Measurements from ENCODE around the gene ELN. TPM values are rescaled to one million over a fixed set of nuclear protein-coding genes. Genes with fewer than 3 reads are reported as not detected.
A peak's percentile ranks its signal among the peaks of the same experiment; 100 is the strongest.

Gene ELN
- total and polyA plus RNA-seq, 8 donors = 202 to 673 (median 229) TPM

DNA sequence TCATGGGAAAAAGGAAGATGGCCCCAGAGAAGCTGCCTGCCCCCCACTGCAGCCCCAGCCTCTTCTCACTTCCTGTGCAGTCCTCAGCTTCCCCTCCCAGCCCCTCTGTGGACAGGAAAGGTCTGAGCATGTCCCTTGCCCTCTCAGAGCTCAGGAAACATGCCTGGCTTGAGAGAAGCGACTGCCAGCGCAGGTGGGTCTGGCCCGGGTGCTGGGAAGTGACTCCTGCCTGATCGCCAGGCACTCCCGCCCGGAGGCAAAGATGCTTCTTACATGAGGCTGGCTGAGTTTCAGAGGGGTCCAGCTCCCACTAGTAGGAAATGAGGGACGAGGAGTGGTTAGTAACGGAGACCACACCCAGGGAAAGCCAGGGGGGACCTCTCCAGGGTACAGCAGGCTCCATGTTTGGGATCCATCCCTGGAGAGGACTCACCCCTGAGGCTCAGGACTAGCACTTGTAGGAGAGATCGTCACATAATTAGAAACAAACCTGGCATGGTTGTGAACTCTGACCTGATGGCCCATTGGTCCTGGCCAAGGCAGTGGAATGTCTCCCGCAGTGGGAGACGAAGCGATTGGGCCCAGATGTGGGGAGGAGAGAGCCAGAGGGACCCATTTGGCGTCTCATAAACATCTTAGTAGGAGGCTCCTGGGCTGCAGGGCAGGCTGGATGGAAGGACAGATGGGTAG is 12.3 kb downstream of the ELN start:
- intact Hi-C loops (cut with DNase I) = no loop called here
- Histone ChIP-seq H3K4me3 (no peak overlapping the region), H3K4me1 (no peaks in the 10 kb centered on the region), H3K9me3 (no peaks in the 10 kb centered on the region), H3K27me3 (no peaks in the 10 kb centered on the region), H3K36me3 (peaks cover 0 to 3% of the 10 kb centered on the region in 2 donors), H3K27ac (no peak overlapping the region)
- DNase-seq (peak in 1 of 4 donors; percentile 53), ATAC-seq (no peak)
- TF ChIP-seq, protein P1, sequence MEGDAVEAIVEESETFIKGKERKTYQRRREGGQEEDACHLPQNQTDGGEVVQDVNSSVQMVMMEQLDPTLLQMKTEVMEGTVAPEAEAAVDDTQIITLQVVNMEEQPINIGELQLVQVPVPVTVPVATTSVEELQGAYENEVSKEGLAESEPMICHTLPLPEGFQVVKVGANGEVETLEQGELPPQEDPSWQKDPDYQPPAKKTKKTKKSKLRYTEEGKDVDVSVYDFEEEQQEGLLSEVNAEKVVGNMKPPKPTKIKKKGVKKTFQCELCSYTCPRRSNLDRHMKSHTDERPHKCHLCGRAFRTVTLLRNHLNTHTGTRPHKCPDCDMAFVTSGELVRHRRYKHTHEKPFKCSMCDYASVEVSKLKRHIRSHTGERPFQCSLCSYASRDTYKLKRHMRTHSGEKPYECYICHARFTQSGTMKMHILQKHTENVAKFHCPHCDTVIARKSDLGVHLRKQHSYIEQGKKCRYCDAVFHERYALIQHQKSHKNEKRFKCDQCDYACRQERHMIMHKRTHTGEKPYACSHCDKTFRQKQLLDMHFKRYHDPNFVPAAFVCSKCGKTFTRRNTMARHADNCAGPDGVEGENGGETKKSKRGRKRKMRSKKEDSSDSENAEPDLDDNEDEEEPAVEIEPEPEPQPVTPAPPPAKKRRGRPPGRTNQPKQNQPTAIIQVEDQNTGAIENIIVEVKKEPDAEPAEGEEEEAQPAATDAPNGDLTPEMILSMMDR (IDR thresholded peaks at IDR 0.05) = no peak

DNA sequence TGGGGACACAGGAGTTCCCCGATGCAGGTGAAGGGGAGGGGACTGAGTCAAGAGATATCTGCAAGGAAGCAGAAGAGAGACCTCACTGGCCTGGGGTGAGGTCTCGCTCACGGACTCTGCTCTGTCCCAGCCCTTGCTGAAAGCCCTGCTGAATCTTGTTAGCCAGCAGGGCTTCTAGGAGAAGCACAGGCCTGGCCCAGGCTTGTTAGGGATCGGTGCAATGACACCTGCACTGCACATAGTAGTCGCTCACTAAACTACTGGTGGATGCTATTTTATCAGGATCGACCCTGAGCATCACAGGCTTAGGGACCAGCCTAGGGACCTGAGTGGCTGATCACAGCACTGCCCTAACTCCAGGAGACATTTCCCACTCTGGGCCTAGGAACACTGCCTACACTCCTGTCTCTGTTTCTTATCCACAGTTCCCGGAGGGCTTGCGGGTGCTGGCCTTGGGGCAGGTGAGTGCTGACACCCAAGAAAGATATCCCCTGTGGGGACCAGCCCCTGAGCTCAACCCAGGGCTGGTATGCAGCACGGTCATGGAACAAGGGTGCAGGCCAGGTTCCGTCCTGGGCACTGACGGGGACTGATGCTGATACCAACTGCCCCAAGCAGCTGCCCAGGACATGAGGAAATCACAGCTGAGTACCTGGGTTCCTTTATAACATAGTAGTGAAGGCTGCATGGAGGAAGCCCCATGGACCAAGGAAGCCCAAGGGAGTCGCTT is 13.0 kb downstream of the ELN start:
- TF ChIP-seq, protein P1 (IDR thresholded peaks at IDR 0.05) = no peak

DNA sequence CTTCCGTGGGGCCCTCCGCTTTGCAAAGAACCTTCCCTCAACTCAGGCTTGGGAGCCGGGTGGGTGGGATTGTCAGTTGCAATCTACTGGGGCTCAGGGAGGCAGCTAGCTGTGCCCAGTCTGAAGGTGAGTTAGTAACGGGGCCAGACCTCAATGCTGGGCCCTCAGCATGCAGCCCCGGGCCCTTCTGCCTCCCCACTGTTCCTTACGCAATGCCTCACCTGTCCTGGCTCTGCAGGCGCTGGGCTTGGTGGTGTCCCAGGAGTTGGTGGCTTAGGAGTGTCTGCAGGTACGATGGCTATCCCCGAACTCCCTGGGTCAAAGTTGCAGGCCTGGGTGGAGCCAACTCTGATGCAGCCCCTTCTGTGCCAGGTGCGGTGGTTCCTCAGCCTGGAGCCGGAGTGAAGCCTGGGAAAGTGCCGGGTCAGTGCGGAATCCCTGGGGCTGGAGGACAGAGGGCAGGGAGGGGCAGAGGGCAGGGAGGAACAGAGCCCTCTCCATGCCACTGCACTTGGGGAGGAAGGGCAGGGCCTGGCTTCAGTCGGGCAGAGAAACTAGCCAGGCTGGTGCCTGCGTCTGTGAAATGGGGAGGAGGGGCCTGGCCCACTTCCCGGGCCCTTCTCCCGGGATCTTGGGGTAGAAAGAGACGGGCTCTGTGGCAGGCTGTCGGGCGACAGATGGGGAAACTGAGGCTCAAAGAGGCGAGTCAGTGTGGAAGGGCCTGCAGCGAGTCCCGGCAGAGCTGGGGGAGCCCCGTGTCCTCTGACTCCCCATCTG is 15.0 kb downstream of the ELN start:
- DNase-seq (peak in 1 of 4 donors; percentile 70), ATAC-seq (peak; percentile 82)
- H3K27ac ChIP-seq = no peak overlapping the region
- intact Hi-C loops (cut with DNase I) = no loop called here
- no peaks in the 10 kb centered on the region for H3K4me1 ChIP-seq
- no peaks in the 10 kb centered on the region for H3K9me3 ChIP-seq
- H3K4me3 ChIP-seq = no peak overlapping the region
- TF ChIP-seq, protein P1 (IDR thresholded peaks at IDR 0.05) = no peak
- peaks cover 0 to 3% of the 10 kb centered on the region in 2 donors for H3K36me3 ChIP-seq
- no peaks in the 10 kb centered on the region for H3K27me3 ChIP-seq

More for the DNA sequence above, 13.0 kb downstream of the ELN start:
- DNase-seq = peak in 1 of 4 donors; percentile 35
- H3K4me1 ChIP-seq = no peaks in the 10 kb centered on the region
- no peaks in the 10 kb centered on the region for H3K27me3 ChIP-seq
- no peak overlapping the region for H3K4me3 ChIP-seq
- no peak overlapping the region for H3K27ac ChIP-seq
- no peak for ATAC-seq
- intact Hi-C loops (cut with DNase I) = no loop called here
- H3K9me3 ChIP-seq = no peaks in the 10 kb centered on the region
- peaks cover 0 to 3% of the 10 kb centered on the region in 2 donors for H3K36me3 ChIP-seq

DNA sequence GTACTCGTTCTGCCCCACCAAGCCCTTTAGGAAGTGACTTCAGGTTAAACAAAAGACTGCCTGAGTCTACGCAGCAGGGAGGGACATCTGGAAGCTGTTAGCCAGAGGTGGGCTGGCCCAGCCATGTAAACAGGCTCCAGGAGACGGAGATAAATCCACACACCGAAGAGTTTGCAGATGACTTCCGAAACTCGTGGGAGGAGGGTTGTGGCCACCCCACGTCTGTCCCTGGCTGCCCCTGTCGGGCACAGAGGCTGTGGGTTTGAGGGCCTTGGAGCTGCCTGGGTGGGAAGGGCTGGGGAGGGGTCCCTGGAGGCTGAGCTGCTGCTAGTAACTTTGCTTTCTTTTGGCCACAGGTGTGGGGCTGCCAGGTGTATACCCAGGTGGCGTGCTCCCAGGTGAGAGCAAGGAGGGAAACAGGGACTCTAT is 15.6 kb downstream of the ELN start:
- H3K4me3 ChIP-seq = no peak overlapping the region
- TF ChIP-seq, protein P1 (IDR thresholded peaks at IDR 0.05) = no peak
- H3K27ac ChIP-seq = no peak overlapping the region
- peaks cover 0 to 9% of the 10 kb centered on the region in 2 donors for H3K36me3 ChIP-seq
- intact Hi-C loops (cut with DNase I) = no loop called here
- H3K9me3 ChIP-seq = no peaks in the 10 kb centered on the region
- ATAC-seq (peak; percentile 6), DNase-seq (peak in 1 of 4 donors; percentile 57)
- no peaks in the 10 kb centered on the region for H3K4me1 ChIP-seq
- no peaks in the 10 kb centered on the region for H3K27me3 ChIP-seq
